Tibial nerve (tissue), 4 donors: ENCODE results near the gene CEP63.

ENCODE experiments used
- CTCF ChIP-seq, 5 experiments: fragments of 200-600 bp in 3 of 5; fragments of 450-650 bp in 2 of 5; sonication (generic) in 3 of 5; IDR thresholded peaks; one replicate each; pipeline ENCODE4 v1.5.1; 2016 to 2019; ENCODE audit warnings: antibody characterized with exemption in 5 of 5, mild to moderate bottlenecking in 3 of 5, moderate library complexity in 2 of 5
- EP300 ChIP-seq, 2 donors: sonication (generic); formaldehyde crosslinking; IDR thresholded peaks; one replicate each; pipeline ENCODE4 v1.6.1; 2017; ENCODE audit warnings: antibody characterized with exemption in 2 of 2, mild to moderate bottlenecking in 1 of 2
- POLR2A ChIP-seq, 2 donors: fragments of 450-650 bp; IDR thresholded peaks; one replicate each; pipeline ENCODE4 v1.6.1; 2017; ENCODE audit warnings: antibody characterized with exemption in 2 of 2, mild to moderate bottlenecking in 2 of 2, moderate library complexity in 2 of 2

GRCh38 chr3:134607054-134608022, 121.5 kb downstream of the CEP63 start:
- no peak for TF ChIP-seq POLR2A (IDR thresholded peaks at IDR 0.05)
- no peak for TF ChIP-seq CTCF (IDR thresholded peaks at IDR 0.05)
- TF ChIP-seq EP300 (IDR thresholded peaks at IDR 0.05), result peak in 1 of 2 donors; percentile 50
